Trophoblast cell (in vitro differentiated cells and primary cell): ENCODE results near the gene KCTD17.

ENCODE experiments used
- DNase-seq, 2 donors: peaks; one replicate each; pipeline ENCODE4 v3.0.0-alpha.2; 2016
- H2AFZ ChIP-seq: 2 replicates; pipeline ENCODE4 v1.6.1; 2013; ENCODE audit warnings: low read length, moderate library complexity, mild to moderate bottlenecking; ENCODE audit not compliant: insufficient read depth, poor library complexity
- H2AK5ac ChIP-seq: 2 replicates; pipeline ENCODE4 v1.6.1; 2013; ENCODE audit warnings: mild to moderate bottlenecking, low read length
- H2BK120ac ChIP-seq: 2 replicates; pipeline ENCODE4 v1.6.1; 2013; ENCODE audit warnings: low read length, mild to moderate bottlenecking, moderate library complexity; ENCODE audit not compliant: insufficient read depth, poor library complexity
- H2BK12ac ChIP-seq: 2 replicates; pipeline ENCODE4 v1.6.1; 2013; ENCODE audit warnings: mild to moderate bottlenecking, low read length, moderate library complexity
- H2BK5ac ChIP-seq: 2 replicates; pipeline ENCODE4 v1.6.1; 2013; ENCODE audit warnings: low read length, low read depth, moderate library complexity, mild to moderate bottlenecking; ENCODE audit not compliant: poor library complexity
- H3K14ac ChIP-seq: 2 replicates; pipeline ENCODE4 v1.6.1; 2013; ENCODE audit warnings: mild to moderate bottlenecking, low read length
- H3K18ac ChIP-seq: 2 replicates; pipeline ENCODE4 v1.6.1; 2013; ENCODE audit warnings: mild to moderate bottlenecking, low read length
- H3K23ac ChIP-seq: 2 replicates; pipeline ENCODE4 v1.6.1; 2013; ENCODE audit warnings: low read length
- H3K27ac ChIP-seq: 2 replicates; pipeline ENCODE4 v1.5.1; 2013; ENCODE audit warnings: low read depth, mild to moderate bottlenecking, inconsistent platforms, low read length, moderate library complexity
- H3K27me3 ChIP-seq: 2 replicates; pipeline ENCODE4 v1.6.1; 2013; ENCODE audit warnings: inconsistent platforms, mild to moderate bottlenecking, low read length, moderate library complexity; ENCODE audit not compliant: insufficient read depth
- H3K36me3 ChIP-seq, 2 experiments: 1 replicate in 1 of 2; 2 replicates in 1 of 2; pipeline ENCODE4 v1.6.1; 2013; ENCODE audit warnings: low read length in 2 of 2, mild to moderate bottlenecking in 2 of 2, moderate library complexity in 1 of 2; ENCODE audit not compliant: insufficient read depth in 2 of 2, control insufficient read depth in 1 of 2
- H3K4ac ChIP-seq: 2 replicates; pipeline ENCODE4 v1.6.1; 2013; ENCODE audit warnings: low read depth, mild to moderate bottlenecking, low read length, moderate library complexity
- H3K4me1 ChIP-seq, 2 experiments: 1 replicate in 1 of 2; 2 replicates in 1 of 2; pipeline ENCODE4 v1.6.1; 2013; ENCODE audit warnings: low read length in 2 of 2, mild to moderate bottlenecking in 2 of 2, moderate library complexity in 1 of 2; ENCODE audit not compliant: insufficient read depth in 2 of 2, control insufficient read depth in 1 of 2
- H3K4me2 ChIP-seq: 2 replicates; pipeline ENCODE4 v1.6.1; 2013; ENCODE audit warnings: inconsistent platforms, mild to moderate bottlenecking, low read length, moderate library complexity
- H3K4me3 ChIP-seq: 2 replicates; pipeline ENCODE4 v1.5.1; 2013; ENCODE audit warnings: mild to moderate bottlenecking, low read depth, low read length, inconsistent platforms
- H3K79me1 ChIP-seq: one replicate; pipeline ENCODE4 v1.6.1; 2013; ENCODE audit warnings: low read length
- H3K79me2 ChIP-seq: 2 replicates; pipeline ENCODE4 v1.6.1; 2013; ENCODE audit warnings: low read length, mild to moderate bottlenecking; ENCODE audit not compliant: control insufficient read depth, insufficient read depth, poor library complexity
- H3K9ac ChIP-seq: 2 replicates; pipeline ENCODE4 v1.6.1; 2013; ENCODE audit warnings: mild to moderate bottlenecking, low read length
- H3K9me3 ChIP-seq: 2 replicates; pipeline ENCODE4 v1.6.1; 2013; ENCODE audit warnings: low read depth, mild to moderate bottlenecking, control low read depth, inconsistent platforms, low read length; ENCODE audit not compliant: insufficient read depth
- H4K12ac ChIP-seq: 2 replicates; pipeline ENCODE4 v1.6.1; 2013; ENCODE audit warnings: low read depth, mild to moderate bottlenecking, low read length, moderate library complexity
- H4K8ac ChIP-seq: 2 replicates; pipeline ENCODE4 v1.6.1; 2013; ENCODE audit warnings: low read depth, mild to moderate bottlenecking, low read length, moderate library complexity
- H4K91ac ChIP-seq: one replicate; pipeline ENCODE4 v1.6.1; 2013; ENCODE audit warnings: low read depth, mild to moderate bottlenecking, low read length, moderate library complexity
- WGBS: extraction: QIAGEN DNeasy Blood & Tissue Kit; methylation state at CpG from one replicate; pipeline ENCODE4 v1.1.7; 2013; ENCODE audit warnings: missing lambda C conversion rate; ENCODE audit not compliant: insufficient read length, insufficient coverage; ENCODE audit errors: extremely low coverage; 5-methylcytosine and 5-hydroxymethylcytosine counted together

Gene KCTD17

GRCh38 chr22:37018086-37018814, 33.3 kb upstream of the KCTD17 start:
- H3K4me2 ChIP-seq = peak overlapping the region; percentile 85
- no peak overlapping the region for H4K91ac ChIP-seq
- no peak overlapping the region for H2BK12ac ChIP-seq
- no peak overlapping the region for H3K23ac ChIP-seq
- peak overlapping the region; percentile 5 for H3K18ac ChIP-seq
- H3K9ac ChIP-seq = peak overlapping the region; percentile 16
- H4K8ac ChIP-seq = no peak overlapping the region
- peaks cover 7% of the 10 kb centered on the region for H3K79me2 ChIP-seq
- no peak for DNase-seq
- H3K9me3 ChIP-seq = no peaks in the 10 kb centered on the region
- H3K36me3 ChIP-seq = peaks cover 10 to 17% of the 10 kb centered on the region in 2 experiments
- no peak overlapping the region for H2AFZ ChIP-seq
- WGBS = no CpG with 5 or more reads among the region's 45 CpGs
- no peak overlapping the region for H2AK5ac ChIP-seq
- no peaks in the 10 kb centered on the region for H3K27me3 ChIP-seq
- peak overlapping the region; percentile 16 for H3K4ac ChIP-seq
- peaks cover 7% of the 10 kb centered on the region for H3K79me1 ChIP-seq
- H3K4me1 ChIP-seq = peaks cover 13 to 17% of the 10 kb centered on the region in 2 experiments
- H2BK120ac ChIP-seq = no peak overlapping the region
- H2BK5ac ChIP-seq = no peak overlapping the region
- no peak overlapping the region for H3K27ac ChIP-seq
- H4K12ac ChIP-seq = no peak overlapping the region
- H3K14ac ChIP-seq = no peak overlapping the region
- H3K4me3 ChIP-seq = peak overlapping the region; percentile 85

- no CpG with 5 or more reads among the region's 35 CpGs for WGBS
- Histone ChIP-seq H3K9ac (peak overlapping the region; percentile 92), H4K12ac (peak overlapping the region; percentile 67), H3K27ac (peak overlapping the region; percentile 74), H3K14ac (peak overlapping the region; percentile 88), H3K79me2 (peaks cover 7% of the 10 kb centered on the region), H4K8ac (peak overlapping the region; percentile 83), H2AFZ (peak overlapping the region; percentile 76), H2BK120ac (peak overlapping the region; percentile 46), H3K27me3 (no peaks in the 10 kb centered on the region), H4K91ac (peak overlapping the region; percentile 95), H3K4me2 (peak overlapping the region; percentile 85), H3K9me3 (no peaks in the 10 kb centered on the region), H3K4ac (peak overlapping the region; percentile 76), H3K4me1 (peaks cover 13 to 17% of the 10 kb centered on the region in 2 experiments), H2BK12ac (no peak overlapping the region), H3K79me1 (peaks cover 7% of the 10 kb centered on the region), H3K18ac (peak overlapping the region; percentile 83), H3K23ac (no peak overlapping the region), H3K36me3 (peaks cover 10 to 17% of the 10 kb centered on the region in 2 experiments), H2AK5ac (peak overlapping the region; percentile 38), H3K4me3 (peak overlapping the region; percentile 85), H2BK5ac (peak overlapping the region; percentile 78)
- DNase-seq = peak in 1 of 2 donors; percentile 28
Measured at GRCh38 chr22:37018815-37019308, 32.7 kb upstream of the KCTD17 start.

- H3K79me2 ChIP-seq = peaks cover 7% of the 10 kb centered on the region
- H4K91ac ChIP-seq = peak within 1 kb of the TSS; percentile 95
- H3K79me1 ChIP-seq = peaks cover 7% of the 10 kb centered on the region
- peak within 1 kb of the TSS; percentile 70 for H2BK120ac ChIP-seq
- peak within 1 kb of the TSS; percentile 94 for H3K4me3 ChIP-seq
- no peaks in the 10 kb centered on the region for H3K27me3 ChIP-seq
- peak within 1 kb of the TSS; percentile 85 for H3K4me2 ChIP-seq
- peak within 1 kb of the TSS; percentile 82 for H2AFZ ChIP-seq
- peak within 1 kb of the TSS; percentile 88 for H3K14ac ChIP-seq
- H3K4ac ChIP-seq = peak within 1 kb of the TSS; percentile 81
- peaks cover 16 to 24% of the 10 kb centered on the region in 2 experiments for H3K36me3 ChIP-seq
- peak; percentile 41 to 71 for DNase-seq
- peak within 1 kb of the TSS; percentile 85 for H4K8ac ChIP-seq
- H2BK12ac ChIP-seq = no peak within 1 kb of the TSS
- H3K18ac ChIP-seq = peak within 1 kb of the TSS; percentile 88
- no peaks in the 10 kb centered on the region for H3K9me3 ChIP-seq
- peak within 1 kb of the TSS; percentile 92 for H3K9ac ChIP-seq
- H3K4me1 ChIP-seq = peaks cover 13 to 17% of the 10 kb centered on the region in 2 experiments
- peak within 1 kb of the TSS; percentile 38 for H2AK5ac ChIP-seq
- WGBS = no CpG with 5 or more reads among the region's 107 CpGs
- H3K23ac ChIP-seq = no peak within 1 kb of the TSS
- peak within 1 kb of the TSS; percentile 74 for H3K27ac ChIP-seq
- peak within 1 kb of the TSS; percentile 78 for H4K12ac ChIP-seq
- H2BK5ac ChIP-seq = peak within 1 kb of the TSS; percentile 78
Measured at GRCh38 chr22:37019309-37020191, 32.0 kb upstream of the KCTD17 start, which contains the start of the genes MPST and TST. TSS of gene MPST (plus strand) at chr22:37019742. CDS start at chr22:37019837, 95 bp downstream. TSS of gene TST (minus strand) at chr22:37019447. CDS start at chr22:37018732, 715 bp downstream.

GRCh38 chr22:37020192-37020479, 31.4 kb upstream of the KCTD17 start:
- Histone ChIP-seq H3K4me2 (peak overlapping the region; percentile 85), H3K4me1 (peaks cover 12 to 15% of the 10 kb centered on the region in 2 experiments), H2AK5ac (no peak overlapping the region), H3K79me1 (peaks cover 7% of the 10 kb centered on the region), H3K9ac (peak overlapping the region; percentile 75), H3K36me3 (peaks cover 22 to 28% of the 10 kb centered on the region in 2 experiments), H3K14ac (no peak overlapping the region), H3K4ac (peak overlapping the region; percentile 81), H3K9me3 (no peaks in the 10 kb centered on the region), H2BK120ac (no peak overlapping the region), H2AFZ (peak overlapping the region; percentile 82), H4K91ac (peak overlapping the region; percentile 84), H3K27ac (no peak overlapping the region), H3K27me3 (no peaks in the 10 kb centered on the region), H4K12ac (no peak overlapping the region), H3K18ac (peak overlapping the region; percentile 88), H4K8ac (peak overlapping the region; percentile 85), H3K23ac (no peak overlapping the region), H2BK5ac (peak overlapping the region; percentile 70), H3K79me2 (peaks cover 7% of the 10 kb centered on the region), H2BK12ac (no peak overlapping the region), H3K4me3 (peak overlapping the region; percentile 94)
- WGBS = no CpG with 5 or more reads among the region's 5 CpGs
- DNase-seq = peak in 1 of 2 donors; percentile 46
